CD4-positive, alpha-beta T cell treated with Interferon alpha-2 for 1 hour (primary cell): ENCODE measurements around the gene HEATR9.
"Not testable (repeated sequence)": the region's sequence is repeated elsewhere in the genome, so short reads cannot be mapped to it uniquely, and the experiment has no call there.

Source experiments
- DNase-seq, 2 donors: peaks; one replicate each; pipeline ENCODE4 v3.0.0-alpha.2; 2020 to 2022

Gene HEATR9

GRCh38 chr17:35868737-35869136 is at the start of gene HEATR9:
Gene HEATR9, minus strand, starts transcription at chr17:35868891. Its CDS starts 149 bp downstream, at chr17:35868742.
- DNase-seq = no peak

DNA sequence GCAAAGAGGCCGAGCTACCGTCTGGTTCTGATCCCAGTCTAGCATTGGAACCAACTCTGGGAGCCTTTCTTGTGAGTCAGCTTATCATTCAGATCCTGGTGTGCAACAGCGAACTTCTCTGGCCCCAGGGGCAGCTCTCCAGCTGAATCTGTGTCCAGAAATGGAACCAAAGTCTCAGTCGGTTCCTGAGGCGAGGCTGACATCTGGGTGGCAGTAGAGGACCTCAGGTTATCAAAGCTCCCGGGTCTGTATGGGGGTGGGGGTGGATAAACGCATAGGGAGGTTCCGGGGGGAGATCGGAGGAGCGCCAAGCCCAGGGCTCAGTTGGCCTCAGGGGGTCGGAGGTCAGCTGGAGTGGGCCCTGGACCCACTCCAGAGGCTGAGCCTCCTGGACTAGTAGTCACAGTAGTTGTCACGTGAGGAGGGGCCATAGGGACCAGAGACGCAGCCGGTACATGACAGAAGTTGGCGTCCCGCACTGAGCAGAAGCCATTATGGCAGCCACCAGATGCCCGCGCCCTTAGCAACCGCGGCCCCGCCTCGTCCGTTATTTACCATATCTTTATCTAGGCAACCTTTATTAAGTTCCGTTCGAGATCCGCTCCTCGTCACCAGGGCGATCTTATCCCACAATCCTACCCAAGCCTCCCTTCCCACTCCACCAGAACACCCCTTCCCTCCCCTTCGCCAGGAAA is 49.0 kb upstream of the HEATR9 start:
- DNase-seq = no peak

GRCh38 chr17:35915153-35915964 is 46.7 kb upstream of the HEATR9 start:
- no peak for DNase-seq

GRCh38 chr17:35914354-35914753 is 45.7 kb upstream of the HEATR9 start:
- no peak for DNase-seq

- DNase-seq = no peak
Measured at GRCh38 chr17:35913609-35914008, 44.9 kb upstream of the HEATR9 start.

- no peak for DNase-seq
Measured at GRCh38 chr17:35912942-35913341, 44.3 kb upstream of the HEATR9 start.

DNA sequence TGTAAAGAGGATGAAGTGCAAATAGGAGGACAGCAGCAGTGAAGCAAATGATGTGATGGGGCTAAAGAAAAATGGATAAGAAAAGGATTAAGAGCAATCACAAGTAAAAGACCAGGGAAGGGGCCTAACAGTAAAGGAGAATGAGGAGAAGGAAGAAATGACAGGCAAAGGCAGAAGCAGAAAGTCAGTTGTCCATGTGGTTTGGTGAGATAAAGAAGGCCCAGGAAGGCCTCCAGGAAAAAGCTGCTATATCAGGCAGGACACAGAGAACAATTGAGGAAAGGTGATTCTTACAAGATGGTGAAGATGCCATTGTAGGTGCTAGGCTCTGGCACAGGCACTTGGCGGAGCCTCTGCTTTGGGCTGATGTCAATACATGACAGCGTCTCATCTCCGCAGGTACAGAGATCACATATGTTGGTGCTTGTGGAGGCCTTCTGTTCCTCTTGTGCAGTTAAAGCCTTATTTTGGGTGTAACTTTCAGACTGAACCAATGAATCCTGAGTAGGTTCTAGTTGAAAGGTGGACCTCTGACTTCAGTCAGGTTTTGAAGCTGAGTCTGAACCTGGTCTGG is 43.7 kb upstream of the HEATR9 start:
- no peak for DNase-seq

DNA sequence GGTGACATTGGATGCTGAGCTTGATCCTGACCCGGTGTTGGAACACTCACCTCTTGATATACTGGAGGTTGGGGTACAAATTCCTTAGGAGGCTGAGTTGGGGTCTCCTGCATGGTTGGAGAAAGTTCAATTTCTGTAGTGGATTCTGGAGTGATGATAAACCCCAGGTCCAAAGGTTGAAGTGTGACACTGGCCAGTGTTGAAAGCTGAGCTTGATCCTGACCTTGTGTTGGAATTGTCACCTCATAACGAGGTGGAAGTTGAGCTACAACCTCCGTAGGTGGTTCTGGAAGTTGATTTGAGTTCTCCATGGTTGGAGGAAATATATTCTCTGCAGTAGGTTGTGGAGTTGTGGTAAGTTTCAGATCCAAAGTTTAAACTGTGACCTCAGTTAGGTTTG is 40.7 kb upstream of the HEATR9 start:
- DNase-seq = no peak

DNA sequence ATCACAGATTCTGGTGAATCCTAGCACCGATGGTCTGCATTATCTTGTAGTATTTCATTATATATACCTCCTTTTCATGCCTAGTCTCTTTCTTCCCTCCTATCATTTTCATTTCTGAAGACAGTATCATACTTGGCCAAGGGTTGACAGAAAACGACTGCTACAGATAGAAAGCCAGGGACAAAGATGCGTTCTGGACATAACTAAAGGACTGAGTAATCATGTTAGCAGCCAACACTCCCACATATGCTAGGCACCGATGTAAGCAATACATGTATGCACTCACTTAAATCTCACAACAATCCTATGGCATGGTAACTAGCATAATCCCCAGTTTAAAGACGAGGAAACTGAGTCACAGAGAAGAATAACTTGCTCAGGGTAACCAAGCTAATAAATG is 39.0 kb upstream of the HEATR9 start:
- DNase-seq = no peak

- DNase-seq = no peak
Measured at GRCh38 chr17:35906926-35907637, 38.4 kb upstream of the HEATR9 start.

- DNase-seq = no peak
Measured at GRCh38 chr17:35906191-35906925, 37.7 kb upstream of the HEATR9 start.

- no peak for DNase-seq
Measured at GRCh38 chr17:35903451-35903850, 34.8 kb upstream of the HEATR9 start.

DNA sequence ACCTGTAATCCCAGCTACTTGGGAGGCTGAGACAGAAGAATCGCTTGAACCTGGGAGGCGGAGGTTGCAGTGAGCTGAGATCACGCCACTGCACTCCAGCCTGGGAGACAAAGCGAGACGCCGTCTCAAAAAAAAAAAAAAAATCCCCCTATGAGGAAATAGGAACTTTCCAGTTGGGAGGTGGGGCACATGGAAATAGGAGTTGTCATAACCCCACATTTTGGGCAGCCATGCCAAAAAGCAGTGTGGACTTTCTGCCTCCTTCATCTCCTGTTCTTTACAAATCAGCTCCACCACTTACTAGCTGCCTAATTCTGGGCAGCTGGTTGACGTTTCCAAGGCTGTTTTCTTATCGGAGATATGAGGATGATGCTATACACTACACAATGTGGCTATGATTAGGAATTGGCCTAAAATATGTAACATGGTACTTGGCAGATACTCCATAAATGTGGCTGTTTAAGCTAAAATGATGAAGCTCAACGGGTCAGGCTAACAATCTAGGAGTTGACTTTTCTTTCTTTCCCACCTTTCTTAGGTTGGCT is 33.0 kb upstream of the HEATR9 start:
- no peak for DNase-seq

- DNase-seq = no peak
Measured at GRCh38 chr17:35900708-35901480, 32.2 kb upstream of the HEATR9 start.

- DNase-seq = no peak
Measured at GRCh38 chr17:35900280-35900679, 31.6 kb upstream of the HEATR9 start.

DNA sequence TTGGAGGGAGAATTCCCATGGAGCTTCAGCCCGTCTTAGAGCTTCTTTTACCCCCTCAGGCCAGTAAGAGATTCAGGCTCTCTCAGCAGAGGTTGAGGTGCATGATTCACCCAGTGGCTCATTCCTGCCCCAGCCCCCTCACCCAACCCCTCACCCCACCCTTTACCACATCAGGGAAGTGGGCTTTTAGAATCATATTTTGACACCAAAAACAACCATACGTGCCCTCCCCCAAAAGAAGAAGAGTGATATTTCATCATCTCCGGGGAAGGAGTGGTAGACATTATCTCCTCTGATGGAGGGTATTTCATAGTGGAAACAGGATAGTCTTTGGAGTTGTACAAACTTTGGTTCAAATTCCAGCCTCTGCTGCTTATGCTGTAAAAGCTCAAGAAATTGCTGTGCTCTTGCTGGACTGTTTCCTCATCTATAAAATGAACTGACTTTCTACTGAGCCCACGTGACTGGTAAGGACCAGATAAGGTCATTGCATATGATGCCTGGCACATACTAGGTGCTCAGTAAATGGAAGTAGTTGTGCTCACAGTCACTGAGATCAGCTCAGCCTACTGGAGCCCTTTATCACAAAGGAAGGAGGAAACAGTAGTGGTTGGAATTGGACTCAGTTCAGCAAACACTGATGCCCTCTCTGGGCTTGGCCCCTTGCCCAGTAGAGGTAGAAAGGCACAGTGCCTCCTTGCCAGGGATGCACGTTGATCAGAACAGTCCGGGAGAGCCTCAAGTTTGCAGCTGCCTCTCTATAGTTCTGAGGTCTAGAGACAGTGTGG is 29.8 kb upstream of the HEATR9 start:
- DNase-seq = peak in 1 of 2 donors; percentile 54

GRCh38 chr17:35897772-35898171 is 29.1 kb upstream of the HEATR9 start:
- not testable (repeated sequence) for DNase-seq

- peak; percentile 36 to 60 for DNase-seq
Measured at GRCh38 chr17:35895636-35896587, 27.2 kb upstream of the HEATR9 start.

DNA sequence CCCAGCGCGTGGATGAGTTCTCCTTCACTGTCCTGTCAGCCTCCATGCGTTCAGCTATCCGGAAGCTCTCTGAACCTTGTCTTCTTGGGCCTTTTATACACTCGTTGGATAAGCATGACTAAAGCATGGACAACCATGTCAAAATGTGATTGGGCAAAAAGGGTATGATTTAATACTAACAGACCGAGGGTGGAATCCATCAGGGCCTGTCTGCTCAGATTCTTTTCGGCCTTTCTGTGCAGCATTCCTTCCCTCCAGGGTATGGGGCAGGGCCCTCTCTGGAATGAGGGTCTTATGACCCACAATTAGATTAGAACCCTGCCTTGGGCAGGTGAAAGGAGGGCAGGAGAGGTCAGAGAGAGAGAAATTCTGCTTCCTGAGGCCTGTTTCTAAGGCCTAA is 25.5 kb upstream of the HEATR9 start:
- DNase-seq = no peak
